AG10803 (cell line): ENCODE results near the gene PASD1.

Experiments
- DNase-seq: peaks from one replicate; pipeline ENCODE4 v3.0.0; 2010; ENCODE audit warnings: low read depth
- H3K4me3 ChIP-seq: 2 replicates; pipeline ENCODE4 v1.5.1; 2011; ENCODE audit warnings: mild to moderate bottlenecking, low read length, control low read depth
- CTCF ChIP-seq: conservative IDR thresholded peaks from 2 replicates; pipeline ENCODE4 v1.5.1; 2011; ENCODE audit warnings: mild to moderate bottlenecking, low read length, control low read depth, inconsistent platforms

The PASD1 gene

GRCh38 chrX:151633157-151633556 lies 69.7 kb downstream of the PASD1 start:
- DNase-seq, result no peak
- TF ChIP-seq CTCF, result no peak
- H3K4me3 ChIP-seq, result no peak overlapping the region

GRCh38 chrX:151634937-151635336 lies 71.5 kb downstream of the PASD1 start:
- no peak for TF ChIP-seq CTCF

GRCh38 chrX:151641564-151641963 lies 78.1 kb downstream of the PASD1 start:
- H3K4me3 ChIP-seq, result no peak overlapping the region
- peak; percentile 3 for DNase-seq
- no peak for TF ChIP-seq CTCF

More at GRCh38 chrX:151634937-151635336, 71.5 kb downstream of the PASD1 start:
- no peak overlapping the region for H3K4me3 ChIP-seq
- no peak for DNase-seq

- TF ChIP-seq CTCF, result no peak
Measured at GRCh38 chrX:151675121-151675746, 111.8 kb downstream of the PASD1 start.

GRCh38 chrX:151676196-151676595 lies 112.7 kb downstream of the PASD1 start:
- TF ChIP-seq CTCF, result no peak

More at GRCh38 chrX:151675121-151675746, 111.8 kb downstream of the PASD1 start:
- no peak overlapping the region for H3K4me3 ChIP-seq
- DNase-seq, result no peak

GRCh38 chrX:151679798-151680402 lies 116.4 kb downstream of the PASD1 start:
- no peak for DNase-seq
- no peak for TF ChIP-seq CTCF
- H3K4me3 ChIP-seq, result no peak overlapping the region

More at GRCh38 chrX:151676196-151676595, 112.7 kb downstream of the PASD1 start:
- no peak overlapping the region for H3K4me3 ChIP-seq
- DNase-seq, result no peak

GRCh38 chrX:151680805-151681204 lies 117.3 kb downstream of the PASD1 start:
- peak; percentile 5 for DNase-seq
- TF ChIP-seq CTCF, result peak; percentile 51
- H3K4me3 ChIP-seq, result no peak overlapping the region
